ENCODE results near the gene SLFN12L. TPM values are rescaled to one million over a fixed set of nuclear protein-coding genes. Genes with fewer than 3 reads are reported as not detected.

Gene SLFN12L
- total and polyA plus RNA-seq, 2 donors (not counting 1 experiment from before 2014, with no cell fraction given) = 0.43 to 3.8 TPM

GRCh38 chr17:35477248-35477647 is 60.2 kb downstream of the SLFN12L start:
- no peak overlapping the region for H3K4me2 ChIP-seq (replicated peaks; ENCODE audit: low read depth, low read length, poor library complexity, severe bottlenecking)
- Mint-ChIP-seq H3K27me3 (peaks cover 11% of the 10 kb centered on the region), H3K4me1 (no peaks in the 10 kb centered on the region), H3K27ac (no peak overlapping the region), H3K4me3 (no peak overlapping the region), H3K9me3 (ENCODE audit: insufficient read depth) (peaks cover 3% of the 10 kb centered on the region)
- no peaks in the 10 kb centered on the region for H3K79me2 ChIP-seq (ENCODE audit: control insufficient read depth, insufficient read depth, low read length)
- WGBS (ENCODE audit: insufficient coverage) = no CpG with 5 or more reads among the region's 5 CpGs
- H4K20me1 ChIP-seq (ENCODE audit: control insufficient read depth, insufficient read depth, low read length, poor library complexity, severe bottlenecking) = no peaks in the 10 kb centered on the region
- intact Hi-C loops (cut with micrococcal nuclease) = no loop called here
- no peak overlapping the region for H3K4me3 ChIP-seq (ENCODE audit: control extremely low read depth in 1 of 5, extremely low read depth in 1 of 5, insufficient read depth in 1 of 5, low read depth in 2 of 5, low read length in 4 of 5)
- no peaks in the 10 kb centered on the region for H3K27me3 ChIP-seq (replicated peaks in 1 of 4; ENCODE audit: control extremely low read depth in 1 of 4, control insufficient read depth in 3 of 4, insufficient read depth in 4 of 4, low read length in 3 of 4)
- TF ChIP-seq CTCF (IDR thresholded peaks at IDR 0.05) (no peak), EZH2 (IDR thresholded peaks at IDR 0.05; ENCODE audit: borderline replicate concordance, insufficient read depth, low read depth, low read length, poor library complexity, severe bottlenecking) (no peak)
- CTCF ChIA-PET = no interaction called here
- no peaks in the 10 kb centered on the region for H3K4me1 ChIP-seq (ENCODE audit: control insufficient read depth in 2 of 2, insufficient read depth in 2 of 2, low read length in 2 of 2)
- no peaks in the 10 kb centered on the region for H3K36me3 ChIP-seq (replicated peaks in 1 of 2; ENCODE audit: control extremely low read depth in 1 of 2, control insufficient read depth in 1 of 2, extremely low read depth in 1 of 2, insufficient read depth in 2 of 2, low read length in 1 of 2)
- ATAC-seq (ENCODE audit: low read depth) = no peak
- no peak overlapping the region for H2AFZ ChIP-seq (ENCODE audit: insufficient read depth, low read depth, low read length, poor library complexity, severe bottlenecking)
- no peak overlapping the region for H3K27ac ChIP-seq (ENCODE audit: low read length in 2 of 2)
- peaks cover 0 to 14% (median 1%) of the 10 kb centered on the region in 3 donors for H3K9me3 ChIP-seq (ENCODE audit: control extremely low read depth in 1 of 3, control insufficient read depth in 2 of 3, insufficient read depth in 1 of 3, low read length in 2 of 3)
- DNase-seq = no peak
- no peak overlapping the region for H3K9ac ChIP-seq (ENCODE audit: low read length)
- POLR2A ChIA-PET = no interaction called here

DNA sequence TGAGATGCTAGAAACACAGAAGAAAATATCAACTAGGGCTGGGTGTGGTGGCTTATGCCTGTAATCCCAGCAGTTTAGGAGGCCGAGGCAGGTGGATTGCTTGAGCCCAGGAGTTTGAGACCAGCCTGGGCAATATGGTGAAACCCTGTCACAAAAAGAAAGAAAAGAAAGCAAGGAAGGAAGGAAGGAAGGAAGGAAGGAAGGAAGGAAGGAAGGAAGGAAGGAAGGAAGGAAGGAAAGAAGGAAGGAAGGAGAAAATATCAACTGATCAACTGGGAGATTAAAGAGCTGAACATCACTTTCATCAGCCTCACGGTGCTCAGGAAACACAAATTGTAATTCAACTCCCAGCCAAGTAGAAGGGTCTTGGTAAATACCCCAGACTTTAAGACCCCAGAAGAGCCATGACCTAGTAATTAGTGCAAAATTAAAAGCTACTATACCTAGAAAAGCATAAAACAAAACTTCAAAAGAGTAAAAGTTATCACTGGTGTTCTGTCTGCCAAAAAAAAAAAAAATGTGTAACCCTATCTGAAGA is 61.1 kb downstream of the SLFN12L start:
- no peaks in the 10 kb centered on the region for H3K36me3 ChIP-seq (replicated peaks in 1 of 2; ENCODE audit: control extremely low read depth in 1 of 2, control insufficient read depth in 1 of 2, extremely low read depth in 1 of 2, insufficient read depth in 2 of 2, low read length in 1 of 2)
- Mint-ChIP-seq H3K4me3 (no peak overlapping the region), H3K9me3 (ENCODE audit: insufficient read depth) (peaks cover 3% of the 10 kb centered on the region), H3K27ac (no peak overlapping the region), H3K4me1 (no peaks in the 10 kb centered on the region), H3K27me3 (peaks cover 11% of the 10 kb centered on the region)
- H3K4me3 ChIP-seq (ENCODE audit: control extremely low read depth in 1 of 5, extremely low read depth in 1 of 5, insufficient read depth in 1 of 5, low read depth in 2 of 5, low read length in 4 of 5) = no peak overlapping the region
- no peaks in the 10 kb centered on the region for H3K79me2 ChIP-seq (ENCODE audit: control insufficient read depth, insufficient read depth, low read length)
- ATAC-seq (ENCODE audit: low read depth) (no peak), DNase-seq (no peak)
- peaks cover 0 to 11% (median 1%) of the 10 kb centered on the region in 3 donors for H3K9me3 ChIP-seq (ENCODE audit: control extremely low read depth in 1 of 3, control insufficient read depth in 2 of 3, insufficient read depth in 1 of 3, low read length in 2 of 3)
- ChIA-PET CTCF (interaction anchor here (0.8 to 2.1 kb wide), 3 partner anchors 11 to 164 kb away, joined by 3 to 7 read pairs (median 3); no protein-coding TSS in a partner anchor), POLR2A (no interaction called here)
- H3K27ac ChIP-seq (ENCODE audit: low read length in 2 of 2) = no peak overlapping the region
- no peaks in the 10 kb centered on the region for H3K4me1 ChIP-seq (ENCODE audit: control insufficient read depth in 2 of 2, insufficient read depth in 2 of 2, low read length in 2 of 2)
- intact Hi-C loops (cut with micrococcal nuclease) = no loop called here
- H3K27me3 ChIP-seq (replicated peaks in 1 of 4; ENCODE audit: control extremely low read depth in 1 of 4, control insufficient read depth in 3 of 4, insufficient read depth in 4 of 4, low read length in 3 of 4) = no peaks in the 10 kb centered on the region
- H2AFZ ChIP-seq (ENCODE audit: insufficient read depth, low read depth, low read length, poor library complexity, severe bottlenecking) = no peak overlapping the region
- no peak overlapping the region for H3K9ac ChIP-seq (ENCODE audit: low read length)
- no peak overlapping the region for H3K4me2 ChIP-seq (replicated peaks; ENCODE audit: low read depth, low read length, poor library complexity, severe bottlenecking)
- 92% methylated on average over 1 of the region's 2 CpGs for WGBS (ENCODE audit: insufficient coverage)
- TF ChIP-seq EZH2 (IDR thresholded peaks at IDR 0.05; ENCODE audit: borderline replicate concordance, insufficient read depth, low read depth, low read length, poor library complexity, severe bottlenecking) = no peak
- TF ChIP-seq CTCF (IDR thresholded peaks at IDR 0.05) = no peak
- H4K20me1 ChIP-seq (ENCODE audit: control insufficient read depth, insufficient read depth, low read length, poor library complexity, severe bottlenecking) = no peaks in the 10 kb centered on the region

All from B cell (primary cell).